ENCODE measurements around the gene SMS. TPM values are rescaled to one million over a fixed set of nuclear protein-coding genes. Genes with fewer than 3 reads are reported as not detected.

The SMS gene
- total and polyA plus RNA-seq, 2 of the 4 experiments (the other 2 are of a cell fraction), result 176 to 230 TPM

DNA sequence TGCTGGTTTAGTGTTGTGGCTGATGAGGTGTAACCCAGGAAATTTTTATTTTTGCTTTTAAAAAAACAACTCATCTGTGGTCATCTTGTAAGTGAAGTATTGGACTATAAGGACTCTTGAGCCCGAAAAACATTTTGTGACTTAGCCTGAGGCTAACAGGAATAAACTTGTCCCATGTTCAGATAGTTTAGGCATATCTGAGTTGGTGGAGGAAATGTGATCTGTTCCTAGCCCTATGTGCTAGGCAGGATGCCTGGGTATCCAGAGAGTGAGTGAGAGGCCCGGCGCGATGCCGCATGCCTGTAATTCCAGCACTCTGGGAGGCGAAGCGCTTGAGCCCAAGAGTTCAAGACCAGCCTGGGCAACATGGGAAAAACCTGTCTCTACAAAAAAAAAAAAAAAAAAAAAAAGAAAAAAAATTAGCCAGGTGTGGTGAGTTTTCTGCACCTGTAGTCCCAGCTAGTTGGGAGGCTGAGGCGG, 3.7 kb downstream of the SMS start (continued):
- TF ChIP-seq CHD1 (IDR thresholded peaks at IDR 0.05; ENCODE audit: low read depth, low read length), result no peak

DNA sequence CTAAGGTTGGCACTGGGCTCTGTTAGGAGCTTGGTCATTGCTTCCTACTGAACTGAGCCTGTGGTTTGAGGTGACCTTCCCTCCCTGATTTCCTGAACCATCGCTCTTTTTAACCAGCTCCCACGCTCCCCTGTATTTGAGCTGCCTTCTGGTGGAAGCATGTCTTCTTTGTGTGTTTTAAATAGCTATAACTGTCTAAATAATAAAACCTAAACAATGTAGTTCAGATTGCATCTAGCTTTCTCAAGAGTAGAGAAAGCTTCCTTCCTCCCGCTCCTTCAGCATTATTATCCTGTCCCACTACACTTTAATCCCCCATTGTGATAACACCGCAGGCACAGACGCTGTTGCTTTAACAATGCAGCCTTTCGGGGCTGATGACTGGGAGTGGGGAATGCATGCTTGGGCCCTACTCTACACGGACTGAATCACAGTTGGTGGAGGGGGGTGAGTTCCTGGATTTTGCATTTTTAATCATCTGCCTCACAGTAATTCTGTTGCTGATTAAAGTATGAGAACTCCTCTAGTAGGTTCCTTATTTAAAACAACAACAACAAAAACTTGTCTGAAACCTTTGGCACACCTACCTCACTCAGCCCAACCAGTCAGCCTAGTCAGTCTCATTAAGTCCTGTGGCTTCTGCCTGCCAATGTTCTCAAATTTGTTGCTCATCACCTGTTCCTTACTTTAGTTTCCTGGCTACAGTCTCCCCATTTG, 6.6 kb downstream of the SMS start:
- Histone ChIP-seq H3K56ac (ENCODE audit: extremely low read depth, insufficient read depth, low read length) (no peak overlapping the region), H3K4me3 (ENCODE audit: insufficient read depth, low read depth, low read length) (no peak overlapping the region), H2BK5ac (ENCODE audit: low read depth, low read length, poor library complexity, severe bottlenecking) (peak overlapping the region; percentile 6), H2BK20ac (ENCODE audit: low read depth, low read length) (no peak overlapping the region), H3K4ac (ENCODE audit: low read depth, low read length) (no peak overlapping the region), H2AK5ac (ENCODE audit: low read depth, low read length) (no peak overlapping the region; the same call in 1 of the 2 replicates), H3K9me3 (ENCODE audit: control insufficient read depth, insufficient read depth, low read length) (no peaks in the 10 kb centered on the region), H3K27me3 (ENCODE audit: control insufficient read depth, insufficient read depth, low read length) (peaks cover 3% of the 10 kb centered on the region; the same call in 1 of the 2 replicates), H3K4me1 (ENCODE audit: control insufficient read depth, insufficient read depth, low read length) (peaks cover 9% of the 10 kb centered on the region), H3K18ac (ENCODE audit: low read depth, low read length) (no peak overlapping the region), H4K20me1 (ENCODE audit: insufficient read depth, low read length) (peaks cover 74% of the 10 kb centered on the region), H3K9me1 (ENCODE audit: insufficient read depth, low read length) (peaks cover 10% of the 10 kb centered on the region; the same call in 1 of the 2 replicates), H3K79me1 (ENCODE audit: low read depth in 1 of 2, low read length in 2 of 2) (peaks cover 0 to 4% of the 10 kb centered on the region in 2 experiments; a peak in 2 of 4 replicates), H3K23ac (ENCODE audit: low read depth, low read length) (no peak overlapping the region), H4K91ac (ENCODE audit: insufficient read depth, low read depth, low read length) (no peak overlapping the region), H2AFZ (replicated peaks; ENCODE audit: low read length, poor library complexity) (no peak overlapping the region), H2BK120ac (ENCODE audit: low read depth, low read length) (peak overlapping the region; percentile 13; the same call in 1 of the 2 replicates), H4K5ac (ENCODE audit: low read depth, low read length) (no peak overlapping the region), H3K4me2 (ENCODE audit: low read depth, low read length) (peak overlapping the region; percentile 66), H3K36me3 (ENCODE audit: control insufficient read depth, insufficient read depth, low read length) (peaks cover 5% of the 10 kb centered on the region; the same call in 1 of the 2 replicates), H3K9ac (ENCODE audit: low read depth, low read length) (peak overlapping the region; percentile 44; the same call in 1 of the 2 replicates), H2BK15ac (ENCODE audit: low read depth, low read length) (no peak overlapping the region), H2AK9ac (replicated peaks; ENCODE audit: low read depth, low read length, poor library complexity) (no peak overlapping the region), H4K8ac (ENCODE audit: low read depth in 2 of 2, low read length in 2 of 2) (no peak overlapping the region; a peak in 1 of 4 replicates), H3K14ac (replicated peaks; ENCODE audit: low read depth, low read length) (no peak overlapping the region), H3K27ac (ENCODE audit: insufficient read depth, low read length) (peak overlapping the region; percentile 72)
- intact Hi-C loops (cut with micrococcal nuclease), result no loop called here
- dilution Hi-C loops (cut with HindIII; ENCODE audit: low sequenced_read_pairs, unreplicated experiment), result no loop called here
- in situ Hi-C loops (cut with MboI; ENCODE audit: low sequenced_read_pairs), result no loop called here
- no TSS peak for BruUV-seq (replicated peaks)
- WGBS, 2 experiments (ENCODE audit: extremely low coverage in 2 of 2, insufficient read length in 1 of 2), result no CpG with 5 or more reads among the region's 7 CpGs
- ChIA-PET POLR2A (ENCODE audit: unreplicated experiment) (no interaction called here), CTCF (interaction anchor here (1.1 kb wide), 1 partner anchor 38 kb away, joined by 4 read pairs; no protein-coding TSS in a partner anchor)
- TF ChIP-seq RAD21 (IDR thresholded peaks at IDR 0.05; ENCODE audit: low read length), result no peak
- TF ChIP-seq, protein P1, sequence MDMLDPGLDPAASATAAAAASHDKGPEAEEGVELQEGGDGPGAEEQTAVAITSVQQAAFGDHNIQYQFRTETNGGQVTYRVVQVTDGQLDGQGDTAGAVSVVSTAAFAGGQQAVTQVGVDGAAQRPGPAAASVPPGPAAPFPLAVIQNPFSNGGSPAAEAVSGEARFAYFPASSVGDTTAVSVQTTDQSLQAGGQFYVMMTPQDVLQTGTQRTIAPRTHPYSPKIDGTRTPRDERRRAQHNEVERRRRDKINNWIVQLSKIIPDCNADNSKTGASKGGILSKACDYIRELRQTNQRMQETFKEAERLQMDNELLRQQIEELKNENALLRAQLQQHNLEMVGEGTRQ (IDR thresholded peaks at IDR 0.05; ENCODE audit: low read depth, low read length), result no peak
- ATAC-seq (ENCODE audit: low read depth), result peak; percentile 66
- peak; percentile 64 for DNase-seq
